A673 (cell line): ENCODE measurements around the gene IPCEF1.

ENCODE experiments used
- CTCF ChIP-seq: fragments of 300-800, 200-600 bp; sonication (generic); conservative IDR thresholded peaks from 2 replicates; pipeline ENCODE4 v1.5.1; 2017; ENCODE audit warnings: low read depth, mild to moderate bottlenecking, antibody characterized with exemption, low read length, moderate library complexity, mixed read lengths
- EZH2 ChIP-seq: fragments of 200-600 bp; sonication (generic); IDR thresholded peaks from 2 replicates; pipeline ENCODE4 v1.6.1; 2017; ENCODE audit warnings: borderline replicate concordance, low read depth, mild to moderate bottlenecking, mixed read lengths, antibody characterized with exemption, low read length; ENCODE audit not compliant: poor library complexity, severe bottlenecking

GRCh38 chr6:154301086-154301625 is 55.4 kb downstream of the IPCEF1 start:
- TF ChIP-seq EZH2 (no peak), CTCF (no peak)
